ENCODE measurements around the gene NAA35. TPM values are rescaled to one million over a fixed set of nuclear protein-coding genes. Genes with fewer than 3 reads are reported as not detected.

Gene NAA35
- total and polyA plus RNA-seq, 9 of the 15 experiments (the other 6 are each of a cell fraction or from before 2014, with no cell fraction given): 17.7 to 43.9 (median 29.0) TPM

- 0% methylated on average over 3 of the region's 3 CpGs for WGBS (ENCODE audit: insufficient coverage, low coverage, missing lambda C conversion rate)
- no peaks in the 10 kb centered on the region for H3K9me1 ChIP-seq (ENCODE audit: control insufficient read depth, insufficient read depth, low read length)
- H3K4me3 ChIP-seq: no peak overlapping the region
- ChIA-PET CTCF (ENCODE audit: low intra/inter-chr PET ratio) (no interaction called here), POLR2A (no interaction called here)
- H3K9me3 ChIP-seq (replicated peaks; ENCODE audit: control insufficient read depth, insufficient read depth, low read depth, low read length): no peaks in the 10 kb centered on the region
- no peak overlapping the region for H3K9ac ChIP-seq (ENCODE audit: insufficient read depth in 1 of 2, low read depth in 2 of 2, low read length in 2 of 2)
- 0 out of 2 replicates have a peak, but pooled peaks cover 5% of the 10 kb centered on the region for H4K20me1 ChIP-seq (replicated peaks; ENCODE audit: control insufficient read depth, insufficient read depth, low read length)
- H3K79me2 ChIP-seq (ENCODE audit: control insufficient read depth, insufficient read depth, low read length): no peaks in the 10 kb centered on the region
- no TSS peak for BruUV-seq (replicated peaks)
- TF ChIP-seq MECOM (CRISPR knock-in tag; IDR thresholded peaks at IDR 0.05) (no peak), SP1 (CRISPR knock-in tag; IDR thresholded peaks at IDR 0.05) (no peak), ZNF445 (CRISPR knock-in tag; IDR thresholded peaks at IDR 0.05; ENCODE audit: low read depth) (no peak), EP400 (IDR thresholded peaks at IDR 0.05) (no peak), RHOXF2B (CRISPR knock-in tag; conservative IDR thresholded peaks at IDR 0.05) (no peak), MYNN (IDR thresholded peaks at IDR 0.05) (no peak), MYNN (CRISPR knock-in tag; IDR thresholded peaks at IDR 0.05) (no peak), ZNF584 (CRISPR knock-in tag; IDR thresholded peaks at IDR 0.05; ENCODE audit: low read depth) (no peak), FOXK1 (CRISPR knock-in tag; IDR thresholded peaks at IDR 0.05; ENCODE audit: borderline replicate concordance) (no peak), HMBOX1 (IDR thresholded peaks at IDR 0.05) (no peak), IRF9 (tag; IDR thresholded peaks at IDR 0.05) (no peak), ZNF780A (CRISPR knock-in tag; IDR thresholded peaks at IDR 0.05) (no peak), ZNF175 (CRISPR knock-in tag; IDR thresholded peaks at IDR 0.05; ENCODE audit: low read depth) (no peak), ARID3B (CRISPR knock-in tag; IDR thresholded peaks at IDR 0.05; ENCODE audit: borderline replicate concordance) (no peak), RB1 (IDR thresholded peaks at IDR 0.05; ENCODE audit: low read depth) (no peak), ZNF586 (CRISPR knock-in tag; conservative IDR thresholded peaks at IDR 0.05) (no peak), MEF2A (IDR thresholded peaks at IDR 0.05; ENCODE audit: control insufficient read depth, low read depth, low read length) (no peak), MAX (CRISPR knock-in tag; IDR thresholded peaks at IDR 0.05) (no peak), KLF1 (tag; IDR thresholded peaks at IDR 0.05) (no peak)
- DNase-seq (ENCODE audit: extremely low read depth in 1 of 4, low spot score in 3 of 4) (no peak), FAIRE-seq (no peak), ATAC-seq (no peak)
- intact Hi-C loops (cut with micrococcal nuclease): no loop called here
- H3K4me1 ChIP-seq (replicated peaks in 1 of 2; ENCODE audit: control insufficient read depth in 2 of 2, insufficient read depth in 2 of 2, low read length in 2 of 2): no peaks in the 10 kb centered on the region; a peak in 1 of 5 replicates
- no peak overlapping the region for H3K4me2 ChIP-seq (ENCODE audit: insufficient read depth, low read length)
- in situ Hi-C loops (cut with MboI): no loop called here
- no peak overlapping the region for H2AFZ ChIP-seq (ENCODE audit: low read depth, low read length)
- H3K27me3 ChIP-seq (ENCODE audit: control insufficient read depth in 2 of 2, insufficient read depth in 2 of 2, low read length in 2 of 2): peaks cover 10 to 35% of the 10 kb centered on the region in 2 experiments; a peak in 4 of 5 replicates
- no peak overlapping the region for H3K27ac ChIP-seq (ENCODE audit: extremely low read depth, low read depth, low read length)
- H3K36me3 ChIP-seq (ENCODE audit: control insufficient read depth, insufficient read depth, low read length): no peaks in the 10 kb centered on the region
These were observed 99.9 kb downstream of the NAA35 start for GRCh38 chr9:86040861-86041155.
